ENCODE results near the gene TTC3. TPM values are rescaled to one million over a fixed set of nuclear protein-coding genes. Genes with fewer than 3 reads are reported as not detected.

Gene TTC3
- total and polyA plus RNA-seq, 2 of the 13 experiments (the other 11 are each of a cell fraction or from before 2014, with no cell fraction given): 55.7 to 108 TPM

- no peak for ATAC-seq
- BruUV-seq (replicated peaks): no TSS peak
- in situ Hi-C loops (cut with HindIII; ENCODE audit: extremely low pct_ligation_motif_present, low pct_unique_long_range_greater_than_20kb): no loop called here
Measured at GRCh38 chr21:37047079-37047478, 26.0 kb upstream of the TTC3 start.

More at GRCh38 chr21:37047079-37047478, 26.0 kb upstream of the TTC3 start:
- Histone ChIP-seq H3K4me2 (ENCODE audit: low read depth, low read length) (peak overlapping the region; percentile 45; the same call in 1 of the 2 replicates), H3K79me2 (ENCODE audit: insufficient read depth, low read length) (no peaks in the 10 kb centered on the region), H2AFZ (ENCODE audit: low read length) (peak overlapping the region; percentile 21), H3K27ac (ENCODE audit: extremely low read length, insufficient read depth, low read length) (no peak overlapping the region), H3K27me3 (ENCODE audit: control insufficient read depth in 1 of 2, insufficient read depth in 2 of 2, low read length in 2 of 2) (no peaks in the 10 kb centered on the region), H4K20me1 (ENCODE audit: insufficient read depth, low read length) (no peaks in the 10 kb centered on the region), H3K9ac (ENCODE audit: insufficient read depth, low read depth, low read length) (0 out of 2 replicates have a peak overlapping the region, but pooled peaks have one; percentile 26), H3K9me3 (ENCODE audit: low read length) (no peaks in the 10 kb centered on the region), H3K36me3 (replicated peaks in 1 of 2; ENCODE audit: control insufficient read depth in 1 of 2, insufficient read depth in 2 of 2, low read length in 2 of 2) (no peaks in the 10 kb centered on the region), H3K4me3 (replicated peaks in 1 of 3; ENCODE audit: insufficient read depth in 1 of 3, low read depth in 2 of 3, low read length in 3 of 3) (no peak overlapping the region; a peak in 1 of 6 replicates), H3K4me1 (ENCODE audit: insufficient read depth, low read length) (peaks cover 54% of the 10 kb centered on the region)
- CTCF ChIA-PET (ENCODE audit: low intra/inter-chr PET ratio, low total read pairs): no interaction called here
- FAIRE-seq (no peak), DNase-seq (ENCODE audit: low spot score) (no peak)
- intact Hi-C loops (cut with micrococcal nuclease; ENCODE audit: unreplicated experiment): no loop called here
- POLR2A ChIA-PET: no interaction called here
- no peak for TF ChIP-seq MED1 (CRISPR knock-in tag; IDR thresholded peaks at IDR 0.05)
- TF ChIP-seq, protein P1, sequence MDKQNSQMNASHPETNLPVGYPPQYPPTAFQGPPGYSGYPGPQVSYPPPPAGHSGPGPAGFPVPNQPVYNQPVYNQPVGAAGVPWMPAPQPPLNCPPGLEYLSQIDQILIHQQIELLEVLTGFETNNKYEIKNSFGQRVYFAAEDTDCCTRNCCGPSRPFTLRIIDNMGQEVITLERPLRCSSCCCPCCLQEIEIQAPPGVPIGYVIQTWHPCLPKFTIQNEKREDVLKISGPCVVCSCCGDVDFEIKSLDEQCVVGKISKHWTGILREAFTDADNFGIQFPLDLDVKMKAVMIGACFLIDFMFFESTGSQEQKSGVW (CRISPR knock-in tag; IDR thresholded peaks at IDR 0.05; ENCODE audit: borderline replicate concordance): no peak
- peak; percentile 24; the same call in 1 of the 2 replicates for TF ChIP-seq FOSL2 (CRISPR knock-in tag; IDR thresholded peaks at IDR 0.05)
- peak; percentile 47; the same call in 1 of the 2 replicates for TF ChIP-seq NFE2L2 (IDR thresholded peaks at IDR 0.05; ENCODE audit: low read length)
- peak; percentile 60; the same call in 1 of the 2 replicates for TF ChIP-seq NFE2L1 (CRISPR knock-in tag; IDR thresholded peaks at IDR 0.05; ENCODE audit: borderline replicate concordance)
- TF ChIP-seq, protein P2, sequence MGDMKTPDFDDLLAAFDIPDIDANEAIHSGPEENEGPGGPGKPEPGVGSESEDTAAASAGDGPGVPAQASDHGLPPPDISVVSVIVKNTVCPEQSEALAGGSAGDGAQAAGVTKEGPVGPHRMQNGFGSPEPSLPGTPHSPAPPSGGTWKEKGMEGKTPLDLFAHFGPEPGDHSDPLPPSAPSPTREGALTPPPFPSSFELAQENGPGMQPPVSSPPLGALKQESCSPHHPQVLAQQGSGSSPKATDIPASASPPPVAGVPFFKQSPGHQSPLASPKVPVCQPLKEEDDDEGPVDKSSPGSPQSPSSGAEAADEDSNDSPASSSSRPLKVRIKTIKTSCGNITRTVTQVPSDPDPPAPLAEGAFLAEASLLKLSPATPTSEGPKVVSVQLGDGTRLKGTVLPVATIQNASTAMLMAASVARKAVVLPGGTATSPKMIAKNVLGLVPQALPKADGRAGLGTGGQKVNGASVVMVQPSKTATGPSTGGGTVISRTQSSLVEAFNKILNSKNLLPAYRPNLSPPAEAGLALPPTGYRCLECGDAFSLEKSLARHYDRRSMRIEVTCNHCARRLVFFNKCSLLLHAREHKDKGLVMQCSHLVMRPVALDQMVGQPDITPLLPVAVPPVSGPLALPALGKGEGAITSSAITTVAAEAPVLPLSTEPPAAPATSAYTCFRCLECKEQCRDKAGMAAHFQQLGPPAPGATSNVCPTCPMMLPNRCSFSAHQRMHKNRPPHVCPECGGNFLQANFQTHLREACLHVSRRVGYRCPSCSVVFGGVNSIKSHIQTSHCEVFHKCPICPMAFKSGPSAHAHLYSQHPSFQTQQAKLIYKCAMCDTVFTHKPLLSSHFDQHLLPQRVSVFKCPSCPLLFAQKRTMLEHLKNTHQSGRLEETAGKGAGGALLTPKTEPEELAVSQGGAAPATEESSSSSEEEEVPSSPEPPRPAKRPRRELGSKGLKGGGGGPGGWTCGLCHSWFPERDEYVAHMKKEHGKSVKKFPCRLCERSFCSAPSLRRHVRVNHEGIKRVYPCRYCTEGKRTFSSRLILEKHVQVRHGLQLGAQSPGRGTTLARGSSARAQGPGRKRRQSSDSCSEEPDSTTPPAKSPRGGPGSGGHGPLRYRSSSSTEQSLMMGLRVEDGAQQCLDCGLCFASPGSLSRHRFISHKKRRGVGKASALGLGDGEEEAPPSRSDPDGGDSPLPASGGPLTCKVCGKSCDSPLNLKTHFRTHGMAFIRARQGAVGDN (CRISPR knock-in tag; IDR thresholded peaks at IDR 0.05): 0 out of 2 replicates have a peak, but pooled peaks have one; percentile 10
- TF ChIP-seq ZNF790 (CRISPR knock-in tag; IDR thresholded peaks at IDR 0.05; ENCODE audit: borderline replicate concordance): no peak
- 25% methylated on average over 2 of the region's 4 CpGs for WGBS (ENCODE audit: low lambda C conversion rate)

Data from HepG2 (cell line).